Eye (tissue), 1 donor: ENCODE data around the gene JAKMIP2.
A peak's percentile ranks its signal among the peaks of the same experiment; 100 is the strongest.

Experiments used
- DNase-seq: peaks from one replicate; pipeline ENCODE4 v3.0.0-alpha.2; 2015

JAKMIP2 gene

DNA sequence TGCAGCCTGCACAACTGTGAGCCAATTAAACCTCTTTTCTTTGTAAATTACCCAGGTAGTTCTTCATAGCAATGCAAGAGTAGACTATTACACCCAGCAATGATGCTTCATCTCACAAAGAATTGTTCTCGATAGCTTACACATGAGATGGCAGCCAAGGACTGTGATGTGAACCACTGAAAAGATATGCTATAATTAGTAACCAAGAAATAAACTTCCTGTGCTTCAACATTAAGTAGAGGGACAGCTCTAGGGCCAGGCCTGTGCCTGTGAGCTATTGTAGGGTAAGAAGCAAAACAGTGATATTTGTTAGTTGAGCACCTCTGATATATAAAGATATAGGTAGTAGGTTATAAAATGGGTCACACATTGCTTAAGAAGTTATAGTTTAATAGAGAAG, 230.9 kb downstream of the JAKMIP2 start:
- DNase-seq, result no peak

DNA sequence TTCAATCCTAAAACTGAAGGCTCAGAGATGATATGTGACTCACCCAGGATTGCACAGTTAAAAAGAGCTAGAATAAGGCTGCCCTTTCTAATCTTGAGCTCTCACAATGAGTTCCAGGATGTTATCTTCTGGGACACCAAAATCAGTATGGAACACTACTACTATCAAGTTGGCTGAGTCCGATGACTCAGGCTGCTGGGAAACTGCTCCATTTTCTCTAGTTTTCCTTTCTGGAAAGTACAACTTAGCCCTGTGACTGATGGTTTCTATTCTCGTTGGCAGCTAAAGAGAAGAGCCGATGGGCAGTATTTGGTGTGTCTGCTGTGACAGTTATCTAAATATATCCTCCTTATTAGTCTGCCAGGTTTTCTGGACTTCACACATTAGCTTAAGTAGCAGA, 234.8 kb downstream of the JAKMIP2 start:
- DNase-seq, result no peak

- DNase-seq, result no peak
Observed at GRCh38 chr5:147544556-147544955, 238.0 kb downstream of the JAKMIP2 start.

- no peak for DNase-seq
Observed at GRCh38 chr5:147539053-147539452, 243.5 kb downstream of the JAKMIP2 start.

- peak; percentile 16 for DNase-seq
Observed at GRCh38 chr5:147538236-147538635, 244.3 kb downstream of the JAKMIP2 start.
